Posterior cingulate gyrus (tissue), 11 donors: Measurements from ENCODE around the gene SPHK2.

Source experiments
- DNase-seq, 10 donors: peaks; one replicate each; pipeline versions ENCODE4 v3.0.0 to v3.0.0-alpha.2; 2020 to 2021; ENCODE audit warnings: mixed read lengths in 3 of 10
- intact Hi-C: fragments of 100-400 bp; cut with DNase I; formaldehyde crosslinking; loops from one replicate; pipeline ENCODE4 v1.15.1; 2023

The SPHK2 gene

DNA sequence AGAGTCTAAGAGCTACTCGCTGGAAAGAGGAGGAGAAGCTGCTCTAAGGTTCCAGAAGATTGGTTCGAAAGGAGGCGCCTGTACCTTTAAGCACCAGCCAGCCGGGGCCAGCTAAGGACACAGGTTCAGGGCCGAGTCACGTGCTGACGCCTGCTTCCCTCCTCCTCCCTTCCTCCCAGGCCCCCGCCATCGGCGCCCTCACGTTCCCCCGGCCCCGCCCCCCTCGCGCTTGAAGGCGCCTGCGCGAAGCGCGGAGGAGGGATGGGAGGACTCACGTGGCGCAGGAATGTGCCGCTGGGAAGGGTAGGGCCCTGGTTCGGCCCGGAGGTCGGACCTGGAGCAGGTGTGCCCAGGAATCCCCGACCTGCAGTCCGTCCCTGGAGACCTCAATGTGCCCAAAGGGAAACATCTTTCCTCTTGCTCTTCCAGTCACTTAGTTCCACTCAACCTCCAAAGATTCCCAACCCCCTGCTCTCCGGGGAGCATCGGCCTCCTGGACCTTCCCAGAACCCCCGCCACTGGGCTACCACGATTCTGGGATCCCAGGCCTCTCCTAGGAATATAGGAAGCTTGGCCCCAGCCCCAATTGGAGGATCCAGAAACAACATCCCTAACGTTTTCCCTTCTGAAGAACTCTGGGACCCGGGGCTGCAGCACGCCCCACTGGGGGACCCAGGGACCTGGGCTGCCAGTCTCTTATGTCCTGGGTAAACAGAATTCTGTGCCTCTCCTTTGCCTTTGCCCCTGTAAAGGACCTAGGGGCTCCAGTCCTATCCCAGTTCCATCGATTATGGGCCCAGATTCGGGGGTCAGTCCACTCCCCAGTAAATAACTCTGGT, 15.3 kb downstream of the SPHK2 start:
- intact Hi-C loops = no loop called here
- peak; percentile 87 to 99 (median 93) for DNase-seq

DNA sequence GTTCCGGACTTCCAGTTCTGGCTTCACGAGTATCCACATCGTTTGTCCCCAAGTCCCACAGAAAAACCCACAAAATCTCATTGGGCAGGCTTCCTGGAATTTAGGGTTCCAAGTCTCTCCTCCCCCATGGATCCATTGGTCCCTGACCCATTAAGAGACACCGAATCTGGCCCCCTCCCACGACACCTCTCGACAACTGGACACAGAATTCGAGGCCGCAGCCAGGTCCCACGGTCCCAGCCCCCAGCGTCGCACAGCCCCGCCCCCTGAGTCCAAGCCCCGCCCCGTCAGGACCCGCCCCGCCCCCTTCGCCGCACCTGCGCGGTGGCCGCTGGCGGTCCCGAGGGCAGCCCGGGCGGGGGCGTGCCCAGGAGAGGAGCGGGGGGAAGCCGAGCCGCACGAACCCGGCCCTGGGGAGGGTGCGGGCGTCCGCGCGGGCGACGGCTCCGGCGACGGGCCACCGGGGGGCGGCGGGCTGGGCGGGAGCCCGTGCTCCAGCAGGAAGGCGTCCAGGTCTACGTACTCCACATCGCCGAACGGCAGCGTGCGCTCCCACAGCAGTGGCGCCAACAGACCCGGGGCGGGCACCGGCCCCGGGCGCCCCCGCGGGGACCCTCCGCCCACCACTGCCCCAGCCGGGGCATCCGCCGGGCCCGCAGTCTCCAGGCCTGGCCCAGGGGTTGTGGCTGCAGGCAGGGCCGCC, 16.1 kb downstream of the SPHK2 start:
- intact Hi-C loops = no loop called here
- peak in 7 of 10 donors; percentile 50 to 93 (median 61) for DNase-seq

DNA sequence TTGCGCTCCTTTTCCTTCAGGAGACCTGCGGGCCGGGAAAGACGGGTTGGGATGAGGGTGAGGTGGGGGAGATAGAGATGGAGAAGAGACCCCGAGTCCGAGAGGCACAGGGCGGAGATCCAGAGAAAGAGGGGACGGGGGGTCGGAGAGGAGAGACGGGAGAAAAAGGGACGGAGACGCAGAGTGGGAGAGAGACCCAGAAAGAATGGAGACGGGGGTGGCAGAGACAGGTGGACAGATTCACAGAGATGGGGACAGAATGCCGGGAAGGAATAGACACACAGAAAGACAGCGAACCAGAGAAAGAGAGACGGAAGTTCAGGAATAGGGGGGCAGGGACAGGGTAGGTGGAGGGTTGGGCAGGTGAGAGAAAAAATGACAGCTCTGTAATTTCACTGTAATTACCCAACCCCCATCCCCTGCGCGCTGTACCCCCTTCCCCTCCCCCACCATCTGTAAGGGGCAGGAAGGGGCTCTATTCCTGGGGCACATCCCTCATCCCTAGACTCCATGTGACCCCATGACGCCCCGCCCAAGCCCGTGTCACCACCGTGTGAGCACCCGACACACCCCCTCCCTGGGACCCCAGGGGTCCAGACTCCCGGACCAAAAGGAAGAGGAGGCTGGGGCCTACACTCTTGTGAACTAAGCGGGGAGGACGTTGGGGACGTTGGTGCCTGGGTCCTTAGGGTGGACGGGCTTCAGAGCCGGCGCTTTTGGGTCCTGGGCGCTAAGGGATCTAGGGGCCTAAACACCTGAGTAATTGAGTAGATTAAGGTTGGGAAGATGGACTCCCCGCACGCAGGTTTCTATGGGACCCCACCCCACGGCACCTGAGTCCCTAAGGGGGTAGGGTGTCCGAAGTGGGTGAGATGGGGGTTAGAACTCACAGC, 16.9 kb downstream of the SPHK2 start:
- intact Hi-C loops = no loop called here

DNA sequence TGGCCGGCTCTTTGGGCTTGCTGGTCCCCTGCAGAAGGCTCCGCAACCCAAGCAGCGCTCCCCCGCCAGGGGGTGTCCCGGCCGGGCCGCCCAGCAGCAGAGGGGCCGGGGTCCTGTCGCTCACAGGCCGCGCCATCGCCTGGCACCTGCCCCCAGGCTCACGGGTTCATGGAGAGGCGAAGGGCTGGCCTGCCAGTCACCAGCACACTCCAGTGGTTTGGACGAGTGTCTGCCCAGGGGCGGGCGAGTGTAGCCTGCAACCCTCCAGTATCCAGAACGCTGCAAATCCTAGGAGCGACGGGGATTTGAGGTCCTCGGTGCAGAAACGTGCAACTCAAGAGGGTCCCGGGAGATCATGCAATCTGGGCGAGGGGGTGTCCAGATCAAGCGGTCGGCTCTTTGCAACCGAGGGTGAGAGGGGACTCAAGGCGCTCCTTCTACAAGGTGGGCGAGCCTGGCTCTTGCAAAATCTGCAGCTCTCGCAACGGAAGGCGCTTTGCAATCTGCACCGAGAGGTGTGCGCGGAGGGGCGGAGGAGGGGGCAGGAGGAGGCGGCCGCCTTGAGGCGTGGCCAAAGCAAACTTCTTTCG, 17.6 kb downstream of the SPHK2 start, which contains the start of gene DBP:
TSS of gene DBP (minus strand) at position 521 of the 590 bp plus-strand sequence. CDS start at position 136, 385 bp downstream.
- peak in 3 of 10 donors; percentile 46 to 93 (median 79) for DNase-seq
- intact Hi-C loops = no loop called here

More for the DNA sequence above, 16.9 kb downstream of the SPHK2 start:
- DNase-seq = peak in 3 of 10 donors; percentile 48 to 90 (median 67)

DNA sequence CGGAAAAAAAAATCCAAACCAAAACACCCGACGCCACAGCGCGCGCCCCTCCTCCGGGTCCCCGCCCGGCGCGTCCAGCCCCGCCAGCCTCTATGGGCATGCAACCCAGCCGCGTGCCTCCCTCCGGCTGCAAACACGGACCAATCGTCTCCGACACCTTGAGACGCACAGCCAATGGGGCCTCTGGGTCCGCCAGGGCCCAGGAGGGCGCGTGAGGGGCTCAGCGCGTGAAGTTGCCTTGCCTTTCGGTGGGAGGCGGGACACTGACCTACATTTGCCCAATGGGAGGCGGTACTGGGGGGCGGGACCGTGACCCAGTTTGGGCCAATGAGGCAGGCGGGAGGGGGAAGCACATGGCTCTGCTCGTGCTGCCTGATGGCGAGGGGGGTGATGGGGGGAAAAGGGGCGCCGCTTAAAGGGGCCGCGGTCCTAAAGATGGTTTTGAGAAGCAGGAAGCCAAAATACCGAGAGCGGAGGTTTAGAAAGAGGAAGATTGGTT, 18.2 kb downstream of the SPHK2 start:
- intact Hi-C loops = no loop called here
- peak; percentile 97 to 100 (median 99) for DNase-seq

DNA sequence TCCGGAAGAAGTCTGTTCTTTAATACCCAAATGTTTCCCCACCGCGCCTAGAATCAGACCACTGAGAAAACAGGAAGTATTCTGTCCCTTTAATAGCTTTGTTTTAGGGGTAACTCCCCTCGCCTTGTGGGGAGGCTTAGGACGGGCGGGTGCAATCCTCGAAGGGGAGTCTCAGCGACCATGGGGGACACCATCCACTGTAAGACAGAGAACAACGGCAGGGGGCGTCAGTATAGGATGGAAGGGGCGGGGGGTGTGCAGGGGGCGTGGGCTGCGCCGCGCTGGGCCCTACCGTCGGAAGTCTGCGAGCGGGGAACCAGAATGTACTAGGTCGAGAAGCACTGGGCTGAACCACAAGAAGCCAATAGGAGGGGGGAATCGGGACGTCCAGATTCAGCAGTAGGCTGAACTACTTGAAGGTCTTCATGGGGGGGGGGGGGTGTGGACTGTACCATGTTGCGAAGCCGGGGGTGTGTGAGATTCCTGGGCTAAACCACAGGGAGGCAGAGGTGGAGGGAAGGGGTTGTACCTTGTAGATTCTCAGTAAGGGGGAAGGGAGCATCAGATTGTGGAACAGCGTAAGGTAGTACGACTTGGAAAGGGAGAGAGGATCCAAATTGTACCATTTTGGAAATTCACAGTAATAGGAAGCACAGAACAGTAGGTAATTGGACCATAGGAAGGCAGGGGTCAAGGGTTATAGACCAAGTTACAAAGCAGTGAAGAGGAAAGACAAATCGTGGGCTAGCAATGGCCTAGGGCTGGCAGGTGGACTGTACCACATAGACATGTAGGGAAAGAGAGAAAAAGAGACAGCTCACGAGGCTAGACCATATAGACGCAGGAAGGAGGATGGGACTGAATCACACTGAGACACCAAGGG, 18.9 kb downstream of the SPHK2 start:
- intact Hi-C loops = no loop called here
- DNase-seq = peak; percentile 67 to 97 (median 78)

DNA sequence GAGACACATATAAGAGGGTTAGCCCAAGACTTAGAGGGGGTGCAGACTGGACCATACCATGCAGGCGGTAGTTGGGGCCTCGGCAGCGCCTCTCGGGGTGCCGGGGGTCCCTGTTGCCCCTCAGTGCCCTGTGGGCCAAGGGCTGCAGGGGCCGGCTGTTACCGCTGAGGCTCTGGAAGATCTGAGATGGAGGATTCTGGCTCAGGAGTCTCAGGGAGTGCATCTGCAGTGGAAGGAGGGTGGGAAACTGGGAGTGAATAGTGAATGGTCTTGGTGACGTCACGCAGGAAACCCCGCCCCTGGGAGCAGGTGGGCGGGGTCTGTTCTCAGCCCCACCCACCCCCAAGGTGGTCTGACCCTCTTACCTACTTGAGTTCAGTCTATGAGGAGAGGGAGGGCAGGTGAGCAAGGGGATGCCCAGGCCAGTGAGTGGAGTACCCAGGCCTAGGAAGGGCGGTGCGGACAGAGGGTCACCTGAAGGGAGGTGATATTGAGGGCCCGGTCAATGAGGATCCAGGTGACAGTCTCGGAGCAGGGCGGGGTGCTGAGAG, 19.6 kb downstream of the SPHK2 start:
- peak in 1 of 10 donors; percentile 61 for DNase-seq

DNA sequence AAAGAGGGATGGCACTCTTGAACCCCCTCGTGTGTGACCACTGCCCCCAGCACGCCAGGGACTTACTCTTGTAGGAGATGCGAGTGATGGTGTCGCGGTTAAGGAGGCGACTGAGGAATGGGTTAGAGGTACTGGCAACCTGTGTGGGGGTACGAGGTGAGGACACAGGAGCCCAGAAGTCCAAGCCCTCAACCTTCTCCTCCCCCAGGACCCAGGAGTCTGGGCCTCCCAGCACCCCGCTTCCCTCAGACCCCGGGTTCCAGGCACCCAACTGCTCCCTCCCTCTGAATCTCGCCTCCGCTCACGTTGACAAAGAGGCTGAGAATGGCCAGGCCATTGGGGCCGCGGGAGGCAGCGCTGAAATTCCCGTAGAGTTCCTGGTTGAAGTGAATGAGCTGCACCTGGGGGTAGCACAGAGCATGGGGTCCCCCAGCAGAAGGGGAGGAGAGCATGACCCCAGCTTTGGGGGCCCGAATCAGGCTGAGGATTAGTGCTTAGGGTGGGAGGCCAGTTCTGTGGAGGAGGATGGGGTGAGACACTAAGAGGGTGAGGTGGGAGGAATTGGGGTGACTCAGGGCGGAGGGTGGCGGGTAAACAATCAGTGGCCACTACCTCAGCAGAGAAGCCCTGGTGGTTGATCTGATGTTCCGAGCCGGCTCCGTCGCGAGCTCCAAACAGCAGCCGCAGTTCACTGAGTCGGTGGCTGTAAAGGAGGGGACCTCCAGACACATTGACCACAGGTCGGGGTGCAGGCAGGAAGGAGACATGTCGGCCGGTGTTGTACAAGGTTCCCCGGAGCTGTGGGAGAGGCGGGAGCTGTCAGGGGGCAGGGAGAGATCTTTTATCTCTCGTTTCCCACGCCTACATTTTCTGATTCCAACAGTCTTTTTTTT, 20.4 kb downstream of the SPHK2 start:
- intact Hi-C loops = no loop called here

More for the DNA sequence above, 19.6 kb downstream of the SPHK2 start:
- intact Hi-C loops = no loop called here

DNA sequence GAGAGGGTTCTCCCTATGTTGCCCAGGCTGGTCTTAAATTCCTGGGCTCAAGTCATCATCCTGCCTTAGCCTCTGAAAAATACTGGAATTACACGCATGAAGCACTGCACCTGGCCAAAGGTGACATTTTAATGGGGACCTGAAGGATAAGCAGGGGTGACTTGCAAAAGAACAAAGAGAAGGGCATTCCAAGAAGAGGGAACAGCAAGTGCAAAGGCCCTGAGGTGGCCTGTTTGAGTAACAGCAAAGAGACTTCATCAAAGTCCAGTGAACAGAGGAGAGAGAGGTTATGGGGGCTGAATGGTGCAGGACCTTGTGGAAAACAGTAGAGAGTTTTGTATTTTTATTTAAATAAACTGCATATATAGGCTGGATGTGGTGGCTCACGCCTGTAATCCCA, 22.5 kb downstream of the SPHK2 start:
- intact Hi-C loops = no loop called here
- DNase-seq = no peak

More for the DNA sequence above, 20.4 kb downstream of the SPHK2 start:
- peak in 1 of 10 donors; percentile 77 for DNase-seq

DNA sequence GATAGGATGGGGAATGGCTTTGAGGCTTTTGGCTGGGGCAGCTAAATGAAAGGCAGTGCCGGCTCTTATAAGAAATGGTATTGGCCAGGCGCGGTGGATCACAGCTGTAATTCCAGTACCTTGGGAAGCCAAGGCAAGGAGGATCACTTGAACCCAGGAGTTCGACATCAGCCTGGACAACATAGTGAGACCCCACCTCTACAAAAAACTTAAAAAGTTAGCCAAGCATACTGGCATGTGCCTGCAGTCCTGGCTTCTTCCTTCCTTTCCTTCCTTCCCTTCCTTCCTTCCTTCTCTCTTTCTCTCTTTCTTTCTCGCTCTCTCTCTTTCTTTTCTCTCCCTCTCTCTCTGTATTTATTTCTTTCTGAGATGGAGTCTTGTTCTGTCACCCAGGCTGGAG, 23.6 kb downstream of the SPHK2 start:
- intact Hi-C loops = no loop called here
- no peak for DNase-seq

DNA sequence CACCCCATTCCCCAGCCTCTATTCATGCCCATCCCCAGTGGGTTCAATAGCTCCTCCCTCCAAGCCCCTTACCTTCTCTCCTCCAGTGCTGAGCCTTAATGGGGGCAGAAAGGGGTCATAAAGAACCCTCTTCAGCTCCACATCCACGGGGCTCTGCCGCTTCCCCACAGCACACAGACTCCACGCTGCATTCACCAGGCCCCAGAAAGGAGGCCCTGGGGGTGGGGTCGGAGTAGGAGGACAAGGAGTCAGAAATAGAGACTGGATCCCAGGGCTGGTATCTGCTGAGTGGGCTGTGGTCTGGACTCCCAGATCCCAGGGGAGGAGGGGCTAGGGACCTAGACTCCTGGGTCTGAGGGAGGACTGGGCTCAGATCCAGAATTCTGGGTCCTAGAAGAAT, 25.0 kb downstream of the SPHK2 start:
- intact Hi-C loops = no loop called here
- peak in 1 of 10 donors; percentile 82 for DNase-seq

DNA sequence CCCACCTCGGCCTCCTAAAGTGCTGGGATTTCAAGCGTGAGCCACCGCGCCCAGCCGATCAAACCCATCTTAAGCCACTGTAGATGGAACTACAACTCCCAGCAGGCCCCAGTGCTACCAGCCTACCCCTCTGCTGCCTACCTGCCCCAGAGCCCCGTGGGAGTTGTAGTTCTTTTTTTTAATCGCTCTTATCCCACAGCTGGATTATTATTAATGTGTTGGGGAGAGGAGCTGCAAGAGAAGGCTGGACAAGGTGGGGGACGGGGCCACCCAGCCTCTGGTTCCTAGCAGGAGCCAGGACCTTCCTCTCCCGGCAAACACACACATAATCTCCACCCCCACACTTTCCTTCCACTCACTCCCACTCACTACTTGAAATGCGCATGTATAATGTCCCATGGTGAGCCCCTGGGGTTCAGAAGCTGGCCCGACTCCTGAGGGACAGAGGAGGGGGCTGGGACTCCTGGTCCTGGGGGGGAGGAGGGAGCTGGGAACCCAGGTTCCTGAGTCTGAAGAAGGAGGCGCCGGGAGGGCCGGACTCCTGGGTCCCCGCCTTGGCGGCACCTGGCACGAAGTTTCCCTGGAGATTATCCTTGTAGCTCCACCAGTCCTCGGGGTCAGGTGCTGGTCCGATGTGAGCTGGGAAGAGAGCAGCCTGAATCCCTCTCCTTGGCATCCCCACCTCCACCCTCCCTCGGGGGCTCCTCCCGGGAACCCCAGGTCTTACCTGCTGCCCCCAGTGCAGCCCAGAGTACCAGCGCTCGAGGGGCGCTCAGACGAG, 25.7 kb downstream of the SPHK2 start:
- peak; percentile 67 to 97 (median 79) for DNase-seq
- intact Hi-C loops = loop anchor here (5.0 kb wide), 1 partner anchor 77 kb away; no protein-coding TSS in a partner anchor

DNA sequence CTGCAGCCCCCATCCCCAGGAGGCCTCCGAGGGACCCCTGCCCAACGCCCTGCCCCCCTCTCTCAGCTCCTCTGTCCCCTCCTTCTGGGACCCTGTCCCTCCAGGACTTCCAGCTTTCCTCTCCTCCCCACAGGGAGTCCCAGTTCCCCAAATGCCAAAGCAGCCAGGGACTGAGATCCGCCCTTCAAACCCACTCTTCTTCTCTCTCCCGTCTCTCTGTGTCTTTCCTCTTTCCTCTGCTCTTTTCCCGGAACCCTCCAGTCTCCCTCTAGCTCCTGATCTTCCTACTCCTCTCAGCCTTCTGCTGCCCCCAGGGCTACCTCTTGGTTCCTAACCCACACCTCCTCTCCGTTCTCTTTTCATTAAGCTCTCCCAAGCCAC, 26.3 kb downstream of the SPHK2 start:
- DNase-seq = no peak
- intact Hi-C loops = loop anchor here (5.0 kb wide), 1 partner anchor 77 kb away; no protein-coding TSS in a partner anchor

DNA sequence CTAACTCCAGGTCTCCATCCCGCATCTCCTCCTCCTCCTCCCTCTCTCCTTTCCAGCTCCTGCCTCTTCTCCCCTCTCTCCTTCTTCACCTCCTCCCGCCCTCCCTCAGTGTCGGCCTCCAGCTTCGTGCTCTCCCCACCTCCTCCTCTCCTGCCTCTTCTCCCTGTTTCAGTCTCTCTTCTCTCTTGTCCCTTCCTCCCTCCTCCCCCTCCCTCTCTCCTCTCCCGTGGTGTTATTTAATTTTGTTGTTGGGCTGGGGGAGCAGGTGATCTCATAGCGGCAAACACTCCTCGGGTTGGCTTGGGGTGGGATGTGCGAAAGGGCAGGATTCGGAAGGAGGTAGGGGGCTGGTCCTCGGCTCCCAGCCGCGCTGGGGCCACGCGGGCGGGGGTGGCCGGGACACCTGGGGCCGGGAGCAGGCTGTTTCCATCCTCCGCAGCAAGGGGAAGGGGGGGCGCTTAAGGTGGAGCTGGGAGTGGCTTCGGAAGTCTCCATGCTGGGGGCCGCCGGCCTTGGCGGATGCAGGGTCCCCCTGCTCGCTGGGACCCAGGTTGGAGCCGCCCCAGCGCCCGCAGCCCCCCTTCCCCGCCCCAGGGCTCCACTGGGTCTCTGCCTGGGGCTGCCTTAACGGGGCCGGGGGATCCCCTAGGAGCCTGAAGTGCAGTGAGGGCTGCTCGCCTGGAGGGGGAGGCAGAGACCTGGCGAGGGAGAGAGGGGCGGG, 26.9 kb downstream of the SPHK2 start, which contains the start of gene CA11:
TSS of gene CA11 (minus strand) at position 187 of the 721 bp plus-strand sequence. CDS start 555 bp downstream, outside the sequence.
- intact Hi-C loops = loop anchor here (2.0 to 5.0 kb wide), 2 partner anchors 76 to 195 kb away; no protein-coding TSS in a partner anchor
- peak; percentile 81 to 98 (median 88) for DNase-seq

DNA sequence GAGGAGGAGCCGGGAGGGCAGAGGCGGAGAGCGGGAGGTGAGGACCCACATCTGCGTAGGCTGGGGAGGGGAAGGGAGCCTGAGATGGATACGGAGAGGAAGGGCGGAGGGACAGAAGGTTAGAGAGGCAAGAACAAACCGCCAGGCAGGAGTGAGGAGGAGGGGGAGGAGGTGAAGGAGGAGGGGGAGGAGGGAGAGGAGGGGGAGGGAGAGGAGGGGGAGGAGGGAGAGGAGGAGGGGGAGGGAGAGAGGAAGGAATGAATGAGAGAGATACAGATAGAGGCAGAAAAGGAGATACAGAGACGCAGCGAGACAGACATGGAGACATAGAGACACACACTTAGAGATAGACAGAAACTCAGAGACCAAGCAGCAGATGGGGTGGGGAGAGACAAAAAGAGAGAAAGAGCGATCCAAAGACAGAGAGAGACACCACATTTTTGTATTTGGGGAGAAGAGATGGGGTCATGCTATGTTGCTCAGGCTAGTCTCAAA, 27.5 kb downstream of the SPHK2 start:
- DNase-seq = no peak
- intact Hi-C loops = loop anchor here (2.0 to 5.0 kb wide), 2 partner anchors 76 to 194 kb away; no protein-coding TSS in a partner anchor
